MM.1S (cell line): ENCODE measurements around the gene PLAAT5.

ENCODE experiments used
- CTCF ChIP-seq: fragments of 300-600 bp; sonication (generic); IDR thresholded peaks from 2 replicates; pipeline ENCODE4 v1.5.1; 2016; ENCODE audit warnings: antibody characterized with exemption, low read length, mixed read lengths
- EZH2 ChIP-seq: fragments of 300-600 bp; sonication (generic); optimal IDR thresholded peaks from 2 replicates; pipeline ENCODE3; 2017; ENCODE audit warnings: low read depth, mild to moderate bottlenecking, antibody characterized with exemption, low read length, mixed read lengths
- EZH2phosphoT487 ChIP-seq: fragments of 300-600 bp; sonication (generic); IDR thresholded peaks from 2 replicates; pipeline ENCODE4 v1.6.1; 2018; ENCODE audit warnings: antibody characterized with exemption, low read length

GRCh38 chr11:63462137-63462536, 28.8 kb downstream of the PLAAT5 start:
- no peak for TF ChIP-seq CTCF
- no peak for TF ChIP-seq EZH2phosphoT487
- TF ChIP-seq EZH2, result no peak
